H1 (cell line): ENCODE data around the gene DGKZ. TPM values are rescaled to one million over a fixed set of nuclear protein-coding genes. Genes with fewer than 3 reads are reported as not detected.

Experiments used
- CTCF ChIA-PET: fragments of 300-600 bp; sonication (Branson Sonifier 250); formaldehyde crosslinking; loops from one replicate; lab custom pipeline; 2021; ENCODE audit not compliant: partially characterized antibody; lab: Charles Lee
- POLR2A ChIA-PET: fragments of 300-600 bp; sonication (Branson Sonifier 250); formaldehyde crosslinking; loops from one replicate; lab custom pipeline; 2021; ENCODE audit warnings: inconsistent platforms; ENCODE audit not compliant: partially characterized antibody; lab: Charles Lee
- DNase-seq, 2 experiments: peaks; one replicate each; pipeline versions ENCODE4 v3.0.0 to v3.0.0-alpha.2; 2010 to 2022; ENCODE audit warnings: low spot score in 2 of 2, low read depth in 1 of 2, mixed read lengths in 1 of 2
- FAIRE-seq: peaks from 2 replicates; lab custom pipeline; 2011; peaks lifted over from hg19 to GRCh38; lab: Jason Lieb, UNC
- H2AFZ ChIP-seq: 2 replicates; pipeline ENCODE4 v1.8.1; 2012; ENCODE audit warnings: low read length, inconsistent platforms
- H2AK5ac ChIP-seq: 2 replicates; pipeline ENCODE4 v1.6.1; 2013; ENCODE audit warnings: low read depth, low read length
- H2BK120ac ChIP-seq: replicated peaks from 2 replicates; pipeline ENCODE3; 2013; ENCODE audit warnings: low read depth, low read length, inconsistent platforms
- H2BK12ac ChIP-seq: 2 replicates; pipeline ENCODE4 v1.6.1; 2013; ENCODE audit warnings: low read depth, low read length
- H2BK15ac ChIP-seq: 2 replicates; pipeline ENCODE4 v1.6.1; 2013; ENCODE audit warnings: low read length
- H2BK20ac ChIP-seq: 2 replicates; pipeline ENCODE4 v1.6.1; 2013; ENCODE audit warnings: low read length
- H2BK5ac ChIP-seq: 2 replicates; pipeline ENCODE4 v1.6.1; 2013; ENCODE audit warnings: low read depth, low read length
- H3K14ac ChIP-seq: 2 replicates; pipeline ENCODE4 v1.6.1; 2013; ENCODE audit warnings: inconsistent platforms; ENCODE audit not compliant: insufficient read length
- H3K18ac ChIP-seq: 2 replicates; pipeline ENCODE4 v1.6.1; 2013; ENCODE audit warnings: low read length; ENCODE audit errors: extremely low read depth
- H3K23ac ChIP-seq: 2 replicates; pipeline ENCODE4 v1.6.1; 2013; ENCODE audit warnings: inconsistent platforms; ENCODE audit not compliant: insufficient read length
- H3K23me2 ChIP-seq: 2 replicates; pipeline ENCODE4 v1.6.1; 2013; ENCODE audit warnings: low read depth, low read length
- H3K27ac ChIP-seq: 2 replicates; pipeline ENCODE4 v1.6.1; 2011; ENCODE audit warnings: low read depth, low read length, inconsistent platforms
- H3K27me3 ChIP-seq, 4 experiments: replicated peaks in 1 of 4; 1 replicate in 1 of 4; 2 replicates in 3 of 4; pipeline versions ENCODE4 v1.6.1 to v1.8.1; 2011 to 2013; ENCODE audit warnings: low read length in 3 of 4, mild to moderate bottlenecking in 3 of 4, inconsistent platforms in 2 of 4, mixed read lengths in 2 of 4, moderate library complexity in 1 of 4; ENCODE audit not compliant: control insufficient read depth in 3 of 4, insufficient read depth in 3 of 4; ENCODE audit errors: extremely low read depth in 1 of 4
- H3K36me3 ChIP-seq, 4 experiments: 2 replicates each; pipeline versions ENCODE4 v1.6.1 to v1.8.1; 2011 to 2013; ENCODE audit warnings: mild to moderate bottlenecking in 4 of 4, low read length in 3 of 4, moderate library complexity in 2 of 4, control low read depth in 1 of 4, inconsistent platforms in 1 of 4; ENCODE audit not compliant: insufficient read depth in 4 of 4, control insufficient read depth in 2 of 4
- H3K4ac ChIP-seq: replicated peaks from 2 replicates; pipeline ENCODE3; 2013; ENCODE audit warnings: low read length, low read depth, mixed read lengths, inconsistent platforms; ENCODE audit not compliant: insufficient read length
- H3K4me1 ChIP-seq, 4 experiments: replicated peaks in 1 of 4; 1 replicate in 1 of 4; 2 replicates in 3 of 4; pipeline versions ENCODE4 v1.6.1 to v1.8.1; 2011 to 2013; ENCODE audit warnings: low read length in 3 of 4, inconsistent platforms in 2 of 4, mixed read lengths in 1 of 4; ENCODE audit not compliant: insufficient read depth in 4 of 4, control insufficient read depth in 3 of 4
- H3K4me2 ChIP-seq, 2 experiments: 2 replicates each; pipeline versions ENCODE4 v1.6.1 to v1.8.1; 2011 to 2013; ENCODE audit warnings: low read depth in 2 of 2, low read length in 2 of 2, control low read depth in 1 of 2, inconsistent platforms in 1 of 2, mild to moderate bottlenecking in 1 of 2; ENCODE audit not compliant: insufficient read depth in 1 of 2
- H3K4me3 ChIP-seq, 4 experiments: fragments of 200-600, 300-600 bp in 1 of 4; sonication (generic), shearing (Covaris generic), sonication (Bioruptor Twin) in 1 of 4; 2 replicates each; pipeline versions ENCODE4 v1.5.1 to v1.8.1; 2011 to 2016; ENCODE audit warnings: low read length in 4 of 4, low read depth in 3 of 4, control low read depth in 2 of 4, inconsistent platforms in 2 of 4, mild to moderate bottlenecking in 2 of 4, mixed read lengths in 1 of 4, moderate library complexity in 1 of 4; ENCODE audit not compliant: insufficient read depth in 2 of 4; ENCODE audit errors: extremely low read depth in 1 of 4
- H3K56ac ChIP-seq: replicated peaks from 2 replicates; pipeline ENCODE3; 2013; ENCODE audit warnings: low read depth, mild to moderate bottlenecking, mixed read lengths, low read length, inconsistent platforms; ENCODE audit not compliant: insufficient read length
- H3K79me1 ChIP-seq: 2 replicates; pipeline ENCODE4 v1.6.1; 2013; ENCODE audit warnings: low read depth, low read length, control low read depth
- H3K79me2 ChIP-seq, 2 experiments: 2 replicates each; pipeline versions ENCODE4 v1.6.1 to v1.8.1; 2012 to 2013; ENCODE audit warnings: low read length in 2 of 2, mild to moderate bottlenecking in 2 of 2, inconsistent platforms in 1 of 2; ENCODE audit not compliant: insufficient read depth in 2 of 2, control insufficient read depth in 1 of 2
- H3K9ac ChIP-seq, 4 experiments: replicated peaks in 1 of 4; 1 replicate in 1 of 4; 2 replicates in 3 of 4; pipeline versions ENCODE4 v1.6.1 to v1.8.1; 2011 to 2013; ENCODE audit warnings: low read depth in 3 of 4, low read length in 3 of 4, control low read depth in 2 of 4, mild to moderate bottlenecking in 2 of 4, moderate library complexity in 2 of 4, inconsistent platforms in 1 of 4; ENCODE audit errors: extremely low read depth in 1 of 4
- H3K9me3 ChIP-seq, 2 experiments: 2 replicates each; pipeline versions ENCODE4 v1.6.1 to v1.8.1; 2012 to 2013; ENCODE audit warnings: mild to moderate bottlenecking in 2 of 2, moderate library complexity in 2 of 2, control low read depth in 1 of 2, inconsistent platforms in 1 of 2, low read depth in 1 of 2, low read length in 1 of 2, mixed read lengths in 1 of 2; ENCODE audit not compliant: insufficient read depth in 2 of 2
- H4K20me1 ChIP-seq, 2 experiments: replicated peaks in 1 of 2; 2 replicates each; pipeline versions ENCODE3 to v1.8.1; 2011 to 2013; ENCODE audit warnings: inconsistent platforms in 2 of 2, low read length in 2 of 2, mild to moderate bottlenecking in 1 of 2; ENCODE audit not compliant: insufficient read depth in 2 of 2, control insufficient read depth in 1 of 2
- H4K5ac ChIP-seq: 2 replicates; pipeline ENCODE4 v1.6.1; 2013; ENCODE audit warnings: low read length, low read depth, mixed read lengths, inconsistent platforms; ENCODE audit not compliant: insufficient read length
- H4K8ac ChIP-seq: 2 replicates; pipeline ENCODE4 v1.8.0; 2013; ENCODE audit warnings: mild to moderate bottlenecking, moderate library complexity, low read length, inconsistent platforms; ENCODE audit not compliant: insufficient read depth; ENCODE audit errors: extremely low read depth
- H4K91ac ChIP-seq: replicated peaks from 2 replicates; pipeline ENCODE3; 2013; ENCODE audit warnings: low read length, mixed read lengths, inconsistent platforms; ENCODE audit not compliant: insufficient read length
- ATF2 ChIP-seq: IDR thresholded peaks from 2 replicates; pipeline ENCODE4 v1.6.1; 2012; ENCODE audit warnings: low read length, inconsistent platforms
- BRCA1 ChIP-seq: IDR thresholded peaks from 2 replicates; pipeline ENCODE4 v1.6.1; 2012; ENCODE audit warnings: low read depth, low read length, improper control_type of control experiment
- CTCF ChIP-seq, 3 experiments: IDR thresholded peaks; 1 replicate in 2 of 3; 2 replicates in 1 of 3; pipeline versions ENCODE4 v1.5.1 to v1.6.1; 2011; ENCODE audit warnings: low read length in 3 of 3, mild to moderate bottlenecking in 3 of 3, inconsistent platforms in 2 of 3, low read depth in 1 of 3, moderate library complexity in 1 of 3; ENCODE audit not compliant: insufficient read depth in 1 of 3; ENCODE audit errors: control extremely low read depth in 1 of 3
- FOSL1 ChIP-seq: IDR thresholded peaks from 2 replicates; pipeline ENCODE4 v1.6.1; 2011; ENCODE audit warnings: mild to moderate bottlenecking, low read depth, low read length, moderate library complexity; ENCODE audit not compliant: insufficient read depth
- JUN ChIP-seq: IDR thresholded peaks from 2 replicates; pipeline ENCODE4 v1.6.1; 2011; ENCODE audit warnings: low read depth, mild to moderate bottlenecking, improper control_type of control experiment, low read length
- KDM4A ChIP-seq: IDR thresholded peaks from one replicate; pipeline ENCODE4 v1.7.1; 2012; ENCODE audit warnings: low read depth, mild to moderate bottlenecking, moderate library complexity, low read length, inconsistent platforms; ENCODE audit not compliant: severe bottlenecking
- MAX ChIP-seq: IDR thresholded peaks from 2 replicates; pipeline ENCODE4 v1.6.1; 2012; ENCODE audit warnings: inconsistent platforms
- POU5F1 ChIP-seq: IDR thresholded peaks from 2 replicates; pipeline ENCODE4 v1.6.1; 2011; ENCODE audit warnings: low read depth, mild to moderate bottlenecking, low read length, moderate library complexity
- TBP ChIP-seq: IDR thresholded peaks from 2 replicates; pipeline ENCODE4 v1.6.1; 2011; ENCODE audit warnings: low read depth, low read length, improper control_type of control experiment
- WGBS, 2 experiments: shearing (Covaris generic) in 1 of 2; methylation state at CpG; one replicate each; pipeline versions ENCODE4 v1.1.6 to v1.1.7; 2013 to 2015; ENCODE audit warnings: low lambda C conversion rate in 2 of 2, mixed read lengths in 2 of 2, inconsistent platforms in 1 of 2, low coverage in 1 of 2, missing lambda C conversion rate in 1 of 2; ENCODE audit not compliant: insufficient replicate concordance in 2 of 2, insufficient coverage in 1 of 2, insufficient read length in 1 of 2; ENCODE audit errors: extremely low coverage in 1 of 2, missing lambda C conversion rate in 1 of 2; 5-methylcytosine and 5-hydroxymethylcytosine counted together
- polyA plus RNA-seq, 7 experiments: library from polyadenylated mRNA; depleted of rRNA in 3 of 7; stranded (reverse) in 5 of 7; unstranded in 2 of 7; fragments of >200 nt in 5 of 7; fragments of 200-250 nt in 2 of 7; gene quantifications; 1 replicate in 5 of 7; 2 replicates in 1 of 7; 4 replicates in 1 of 7; pipeline versions ENCODE4 v1.2.1 to v1.2.3, GENCODE V29; 2011 to 2013; ENCODE audit warnings: missing spikeins in 2 of 7, mixed read lengths in 2 of 7
- total RNA-seq: library from RNA; stranded (reverse); fragmentation: NEBNext Ultra II Directional; extraction: Animal tissue kit (Norgen Biotek cat#: 25700); gene quantifications from 2 replicates; pipeline ENCODE4 v1.2.1, GENCODE V29; 2021

Gene DGKZ
- total and polyA plus RNA-seq, 2 of the 8 experiments (the other 6 are each of a cell fraction or from before 2014, with no cell fraction given): 84.4 to 184 TPM

GRCh38 chr11:46397526-46397925 lies 50.3 kb downstream of the DGKZ start:
- Histone ChIP-seq H3K9me3 (no peaks in the 10 kb centered on the region), H3K14ac (no peak overlapping the region), H4K5ac (no peak overlapping the region), H3K4me3 (no peak overlapping the region), H3K4me1 (no peaks in the 10 kb centered on the region; a peak in 1 of 7 replicates), H2AFZ (no peak overlapping the region), H3K23ac (no peak overlapping the region), H3K27me3 (peaks cover 0 to 3% (median 1%) of the 10 kb centered on the region in 4 experiments; a peak in 1 of 7 replicates), H3K56ac (no peak overlapping the region), H3K4me2 (no peak overlapping the region), H4K8ac (no peak overlapping the region), H2BK12ac (no peak overlapping the region), H3K79me1 (no peaks in the 10 kb centered on the region), H3K23me2 (peaks cover 9% of the 10 kb centered on the region), H2BK120ac (no peak overlapping the region), H3K9ac (no peak overlapping the region), H3K27ac (no peak overlapping the region), H2BK15ac (no peak overlapping the region), H3K79me2 (no peaks in the 10 kb centered on the region), H2BK5ac (peak overlapping the region; percentile 12; the same call in 1 of the 2 replicates), H2AK5ac (no peak overlapping the region), H3K36me3 (peaks cover 0 to 9% (median under 1%) of the 10 kb centered on the region in 4 experiments; a peak in 5 of 8 replicates), H4K20me1 (peaks cover 0 to 3% of the 10 kb centered on the region in 2 experiments), H2BK20ac (no peak overlapping the region), H4K91ac (no peak overlapping the region), H3K18ac (no peak overlapping the region), H3K4ac (no peak overlapping the region)
- POLR2A ChIA-PET: no interaction called here
- CTCF ChIA-PET: interaction anchor here (1.4 to 4.7 kb wide), 6 partner anchors 8 to 132 kb away, joined by 3 to 29 read pairs (median 6); no protein-coding TSS in a partner anchor
- DNase-seq (no peak), FAIRE-seq (no peak)
- WGBS, 2 experiments: 93% methylated on average over 17 of the region's 19 CpGs; no CpG with 5 or more reads in 1 of the 2 experiments
- TF ChIP-seq POU5F1 (no peak), CTCF (IDR thresholded peaks at IDR 0.05; ENCODE audit: control extremely low read depth in 1 of 3, insufficient read depth in 1 of 3, low read depth in 1 of 3, low read length in 3 of 3) (no peak), JUN (no peak), TBP (no peak), MAX (no peak), ATF2 (no peak), FOSL1 (no peak), BRCA1 (no peak), KDM4A (no peak)
